NCI-H2196 treated with DMSO at 0.1 percent for 48 hours (cell line): ENCODE data around the gene SLC44A5.

Experiments
- DNase-seq: peaks from one replicate; lab custom pipeline; 2025; ENCODE audit not compliant: unreplicated experiment; lab: John Stamatoyannopoulos, UW

SLC44A5 gene

DNA sequence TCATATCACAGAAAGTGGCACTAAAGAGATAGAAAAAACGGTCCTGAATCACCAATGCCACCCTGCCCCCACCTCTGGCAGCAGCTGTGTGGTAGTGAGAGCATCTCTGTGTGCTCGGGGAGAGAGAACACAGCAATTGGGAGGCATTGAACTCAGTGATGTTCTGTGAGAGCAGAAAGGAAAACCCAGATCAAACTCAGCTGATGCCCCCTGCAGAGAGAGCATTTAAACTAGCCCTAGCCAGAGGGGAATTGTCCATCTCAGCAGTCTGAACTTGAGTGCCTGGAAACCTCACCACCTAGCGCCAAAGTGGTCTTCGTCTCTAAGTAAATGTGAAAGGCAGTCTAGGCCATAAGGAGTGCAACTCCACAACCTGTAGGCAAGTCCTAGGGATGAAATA is 21.3 kb downstream of the SLC44A5 start:
- DNase-seq = no peak

- no peak for DNase-seq
Observed at GRCh38 chr1:75588779-75589475, 22.0 kb downstream of the SLC44A5 start.

DNA sequence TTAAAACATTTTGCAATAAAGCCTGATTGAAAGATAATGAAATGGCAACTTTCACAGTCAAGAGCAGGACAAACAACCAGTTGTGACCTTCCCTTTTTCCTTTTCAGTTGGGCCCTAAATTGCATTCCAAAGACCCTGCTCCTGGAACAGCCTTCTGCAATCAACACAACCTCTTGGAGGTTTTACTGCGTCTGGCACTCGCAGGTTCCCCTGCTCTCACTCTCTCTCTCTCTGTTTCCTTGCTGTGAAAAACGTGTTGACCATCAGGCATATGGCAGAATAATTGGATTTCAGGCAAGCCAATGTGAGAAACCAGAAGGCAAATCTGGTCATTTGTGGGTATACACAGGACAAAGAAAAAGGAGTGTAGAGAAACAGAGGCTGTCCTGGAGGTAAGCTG is 23.2 kb downstream of the SLC44A5 start:
- DNase-seq = no peak

DNA sequence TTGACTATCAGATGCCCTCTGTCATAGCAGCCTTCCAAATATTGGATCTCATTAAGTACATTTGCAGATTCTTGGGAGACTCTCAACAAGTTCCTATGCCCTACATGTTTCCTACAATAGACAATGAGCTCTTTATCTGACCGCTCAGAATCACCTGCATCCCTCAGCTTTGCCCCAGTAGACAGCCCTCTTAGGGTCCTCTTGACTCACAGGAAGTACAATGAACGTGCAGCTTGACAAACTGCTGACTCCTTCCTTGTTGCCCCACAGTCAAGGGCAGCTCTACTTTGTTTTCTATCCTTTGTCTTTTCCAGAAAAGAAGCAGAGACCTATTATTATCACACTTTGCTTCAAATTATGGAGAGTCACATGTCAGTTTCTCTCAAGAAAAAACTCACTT is 27.6 kb downstream of the SLC44A5 start:
- DNase-seq = no peak

DNA sequence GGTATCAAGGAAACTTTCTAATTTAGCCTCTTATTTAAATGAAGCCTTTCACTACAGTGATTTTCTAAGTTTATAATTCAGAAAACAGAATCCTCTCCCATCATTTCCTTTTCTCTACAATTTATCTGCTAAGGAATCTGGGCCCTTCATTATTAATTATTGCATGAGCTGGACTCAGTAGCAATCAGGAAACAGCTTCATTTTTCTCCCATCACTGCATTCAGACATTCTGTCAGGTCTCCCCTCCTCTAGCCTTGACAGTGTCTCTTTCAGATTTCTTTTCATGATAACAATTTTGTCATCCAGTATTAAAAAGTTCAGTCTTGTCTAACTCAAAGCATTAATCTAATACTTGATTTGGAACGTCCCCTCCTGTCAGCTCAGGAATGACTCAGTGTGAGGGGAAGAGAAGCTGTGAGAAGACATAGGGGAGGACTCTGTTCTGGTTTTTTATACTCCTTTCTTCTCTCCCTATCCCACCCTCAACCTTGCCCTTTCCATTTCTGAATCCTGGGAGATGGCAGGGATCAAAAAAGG is 28.1 kb downstream of the SLC44A5 start:
- DNase-seq = no peak

GRCh38 chr1:75579046-75579445 is 31.9 kb downstream of the SLC44A5 start:
- DNase-seq = no peak

DNA sequence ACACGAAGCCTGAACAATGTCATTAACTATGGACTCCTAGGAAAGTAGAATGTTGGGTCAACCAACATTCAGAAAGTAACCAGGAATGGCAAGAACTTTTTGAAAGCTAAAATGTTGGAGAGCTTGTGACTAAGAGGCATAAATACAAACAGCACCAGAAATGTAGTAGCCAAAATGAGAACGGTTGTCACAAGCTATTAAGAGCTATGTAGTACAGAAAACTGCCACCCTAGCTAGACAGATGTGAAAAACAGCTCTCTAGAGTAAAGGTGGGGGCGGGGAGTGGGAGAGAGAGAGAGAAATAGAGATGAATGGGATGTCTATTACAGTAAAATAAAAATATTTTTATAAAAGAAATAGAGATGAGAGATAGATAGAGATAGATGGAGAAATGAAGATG is 35.1 kb downstream of the SLC44A5 start:
- no peak for DNase-seq

DNA sequence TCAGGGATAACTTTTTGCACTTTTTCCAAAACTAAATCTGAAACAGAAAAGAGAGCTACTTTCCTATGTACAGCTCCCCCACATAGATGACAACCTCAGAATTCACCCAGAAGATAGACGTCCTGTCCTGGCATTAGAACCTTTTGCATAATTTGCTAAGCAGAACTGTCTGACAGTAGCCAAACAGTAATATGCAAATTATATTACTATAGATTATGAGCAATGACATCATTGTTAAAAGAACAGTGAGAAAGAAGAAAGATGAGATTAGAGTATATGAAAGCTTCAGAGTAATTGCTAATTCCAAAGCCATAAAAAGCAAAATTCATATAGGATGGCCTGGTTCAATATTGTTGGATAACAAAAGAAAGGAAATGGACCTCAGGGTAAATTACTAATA is 43.7 kb downstream of the SLC44A5 start:
- no peak for DNase-seq

- no peak for DNase-seq
Observed at GRCh38 chr1:75559800-75560199, 51.1 kb downstream of the SLC44A5 start.

GRCh38 chr1:75559136-75559535 is 51.8 kb downstream of the SLC44A5 start:
- no peak for DNase-seq

DNA sequence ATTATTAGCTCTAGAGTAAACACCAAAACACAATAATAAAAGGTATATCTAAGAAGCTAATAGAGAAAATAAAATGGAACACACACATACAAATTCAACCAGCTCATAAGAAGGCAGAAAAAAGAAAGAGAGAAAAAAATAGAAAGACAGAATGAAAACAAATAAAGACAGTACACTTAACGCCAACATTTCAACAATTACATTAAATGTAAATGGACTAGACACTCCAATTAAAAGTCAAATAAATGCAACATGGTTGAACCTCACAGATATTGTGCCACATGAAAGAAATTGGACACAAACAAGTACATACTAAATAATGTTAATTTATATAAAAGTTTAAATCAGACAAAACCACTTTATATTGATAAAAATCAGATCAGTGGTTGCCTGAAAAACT is 56.0 kb downstream of the SLC44A5 start:
- no peak for DNase-seq

- DNase-seq = no peak
Observed at GRCh38 chr1:75554181-75554580, 56.7 kb downstream of the SLC44A5 start.

- no peak for DNase-seq
Observed at GRCh38 chr1:75550559-75550958, 60.4 kb downstream of the SLC44A5 start.

DNA sequence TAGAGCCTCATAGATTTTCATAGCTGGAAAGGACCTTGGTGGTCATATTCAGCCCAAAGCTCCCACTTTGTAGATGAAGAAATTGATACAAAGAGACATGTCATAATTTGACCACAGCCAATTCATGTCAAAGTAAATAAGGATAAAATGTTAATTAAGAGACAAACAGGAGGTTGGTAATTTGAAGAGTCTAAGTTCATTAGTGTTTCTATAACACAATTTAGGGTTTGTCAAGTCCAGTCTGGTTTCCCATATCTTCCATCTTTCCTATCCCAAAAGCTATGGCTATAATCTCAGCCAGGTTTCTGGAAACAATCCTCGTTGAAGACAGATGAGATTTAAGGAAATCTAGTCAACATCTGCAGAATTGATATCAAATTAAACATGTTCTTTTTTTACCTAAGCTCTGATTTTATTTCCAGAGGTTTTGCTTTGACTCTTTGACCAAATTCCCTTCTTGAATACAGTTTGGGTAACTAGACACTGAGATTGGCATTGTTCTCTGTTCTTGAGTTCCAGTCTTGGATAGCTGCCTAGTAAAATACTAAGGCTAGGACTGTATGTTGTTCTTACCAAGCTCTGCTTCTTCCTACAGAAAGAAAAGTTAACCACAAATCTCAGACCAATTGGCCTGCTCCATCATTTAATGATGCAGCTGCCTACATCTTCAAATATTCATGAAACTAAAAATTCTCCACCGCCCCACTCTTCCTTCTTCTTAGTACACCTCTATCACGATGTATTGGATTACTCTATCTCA is 62.0 kb downstream of the SLC44A5 start:
- no peak for DNase-seq

- no peak for DNase-seq
Observed at GRCh38 chr1:75543705-75544104, 67.2 kb downstream of the SLC44A5 start.

- no peak for DNase-seq
Observed at GRCh38 chr1:75542818-75543570, 67.9 kb downstream of the SLC44A5 start.

GRCh38 chr1:75539230-75540116 is 71.4 kb downstream of the SLC44A5 start:
- DNase-seq = no peak

DNA sequence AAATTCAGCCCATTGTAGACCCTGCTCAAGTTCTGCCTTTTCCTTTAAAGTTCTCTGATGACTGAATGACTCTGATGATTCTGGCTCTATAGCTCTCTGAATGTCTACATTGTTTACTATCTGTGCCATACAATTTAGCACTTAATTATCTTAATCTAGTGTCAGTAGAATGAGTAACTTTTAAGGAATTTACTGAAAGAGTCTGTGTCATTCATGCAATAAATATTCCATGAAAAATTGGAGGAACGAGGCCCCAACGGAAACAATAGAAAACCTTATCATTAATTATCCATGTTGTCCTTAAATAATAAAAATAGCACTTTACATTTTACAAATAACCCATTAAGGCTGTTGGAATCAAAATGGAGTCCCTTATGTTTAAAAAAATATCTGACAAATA is 77.8 kb downstream of the SLC44A5 start:
- DNase-seq = no peak

- DNase-seq = no peak
Observed at GRCh38 chr1:75531570-75531969, 79.3 kb downstream of the SLC44A5 start.

GRCh38 chr1:75529488-75529887 is 81.4 kb downstream of the SLC44A5 start:
- no peak for DNase-seq

- DNase-seq = no peak
Observed at GRCh38 chr1:75528001-75528400, 82.9 kb downstream of the SLC44A5 start.
